ENCODE data around the gene CDH4.

CDH4 gene

GRCh38 chr20:61882716-61883615 lies 630.9 kb downstream of the CDH4 start:
- Mint-ChIP-seq H3K4me3 (no peak overlapping the region), H3K27me3 (ENCODE audit: low read depth) (no peaks in the 10 kb centered on the region), H3K27ac (no peak overlapping the region), H3K9me3 (no peaks in the 10 kb centered on the region), H3K4me1 (ENCODE audit: low read depth) (peaks cover 2% of the 10 kb centered on the region), H3K36me3 (ENCODE audit: low read depth) (no peaks in the 10 kb centered on the region)
- no peak for DNase-seq (ENCODE audit: low spot score)

GRCh38 chr20:61883857-61884393 lies 631.9 kb downstream of the CDH4 start:
- no peaks in the 10 kb centered on the region for H3K36me3 Mint-ChIP-seq (ENCODE audit: low read depth)
- H3K9me3 Mint-ChIP-seq, result no peaks in the 10 kb centered on the region
- no peak for DNase-seq (ENCODE audit: low spot score)
- H3K27me3 Mint-ChIP-seq (ENCODE audit: low read depth), result no peaks in the 10 kb centered on the region
- H3K4me3 Mint-ChIP-seq, result no peak overlapping the region
- peaks cover 2% of the 10 kb centered on the region for H3K4me1 Mint-ChIP-seq (ENCODE audit: low read depth)
- no peak overlapping the region for H3K27ac Mint-ChIP-seq

DNA sequence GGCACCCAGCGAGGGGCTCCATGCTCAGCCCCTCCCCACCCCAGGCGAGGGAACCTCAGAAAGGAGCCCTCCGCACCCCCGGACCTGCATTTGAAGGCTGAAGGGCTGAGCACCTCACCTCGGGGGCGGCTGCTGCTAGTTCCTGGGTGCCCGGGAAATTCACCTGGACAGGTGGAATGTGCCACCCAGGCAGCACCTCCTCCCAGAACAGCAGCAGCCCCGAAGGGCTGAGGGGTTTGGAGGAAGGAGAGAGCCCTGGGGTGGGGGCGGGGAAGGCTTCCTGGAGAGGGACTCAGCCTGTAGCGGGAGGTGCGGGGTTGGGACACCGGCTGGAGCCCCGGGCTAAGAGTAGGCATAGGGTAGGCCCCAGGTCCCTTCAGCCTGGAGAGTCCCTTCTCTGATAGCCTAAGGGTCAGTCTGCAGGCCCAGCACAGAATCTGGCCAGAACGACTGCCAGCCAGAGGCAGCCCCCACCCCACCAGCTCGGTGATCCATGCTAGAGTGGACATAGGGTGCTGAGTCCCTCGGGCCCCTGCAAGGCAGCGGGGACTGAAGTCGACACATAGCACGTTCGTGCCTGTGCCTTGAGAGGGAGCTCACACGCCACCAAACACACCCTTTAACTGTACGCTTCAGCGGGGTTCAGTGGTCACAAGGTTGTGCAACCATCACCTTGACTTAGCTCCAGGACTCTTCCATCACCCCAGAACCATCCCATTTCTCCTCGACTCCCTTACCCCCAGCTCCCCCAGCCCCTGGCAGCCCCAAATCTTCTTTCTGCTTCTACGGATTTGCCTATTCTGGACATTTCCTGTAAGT lies 632.7 kb downstream of the CDH4 start:
- peaks cover 6% of the 10 kb centered on the region for H3K9me3 Mint-ChIP-seq
- H3K4me1 Mint-ChIP-seq (ENCODE audit: low read depth), result peaks cover 2% of the 10 kb centered on the region
- no peak for DNase-seq (ENCODE audit: low spot score)
- H3K4me3 Mint-ChIP-seq, result no peak overlapping the region
- H3K27me3 Mint-ChIP-seq (ENCODE audit: low read depth), result no peaks in the 10 kb centered on the region
- no peaks in the 10 kb centered on the region for H3K36me3 Mint-ChIP-seq (ENCODE audit: low read depth)
- no peak overlapping the region for H3K27ac Mint-ChIP-seq

DNA sequence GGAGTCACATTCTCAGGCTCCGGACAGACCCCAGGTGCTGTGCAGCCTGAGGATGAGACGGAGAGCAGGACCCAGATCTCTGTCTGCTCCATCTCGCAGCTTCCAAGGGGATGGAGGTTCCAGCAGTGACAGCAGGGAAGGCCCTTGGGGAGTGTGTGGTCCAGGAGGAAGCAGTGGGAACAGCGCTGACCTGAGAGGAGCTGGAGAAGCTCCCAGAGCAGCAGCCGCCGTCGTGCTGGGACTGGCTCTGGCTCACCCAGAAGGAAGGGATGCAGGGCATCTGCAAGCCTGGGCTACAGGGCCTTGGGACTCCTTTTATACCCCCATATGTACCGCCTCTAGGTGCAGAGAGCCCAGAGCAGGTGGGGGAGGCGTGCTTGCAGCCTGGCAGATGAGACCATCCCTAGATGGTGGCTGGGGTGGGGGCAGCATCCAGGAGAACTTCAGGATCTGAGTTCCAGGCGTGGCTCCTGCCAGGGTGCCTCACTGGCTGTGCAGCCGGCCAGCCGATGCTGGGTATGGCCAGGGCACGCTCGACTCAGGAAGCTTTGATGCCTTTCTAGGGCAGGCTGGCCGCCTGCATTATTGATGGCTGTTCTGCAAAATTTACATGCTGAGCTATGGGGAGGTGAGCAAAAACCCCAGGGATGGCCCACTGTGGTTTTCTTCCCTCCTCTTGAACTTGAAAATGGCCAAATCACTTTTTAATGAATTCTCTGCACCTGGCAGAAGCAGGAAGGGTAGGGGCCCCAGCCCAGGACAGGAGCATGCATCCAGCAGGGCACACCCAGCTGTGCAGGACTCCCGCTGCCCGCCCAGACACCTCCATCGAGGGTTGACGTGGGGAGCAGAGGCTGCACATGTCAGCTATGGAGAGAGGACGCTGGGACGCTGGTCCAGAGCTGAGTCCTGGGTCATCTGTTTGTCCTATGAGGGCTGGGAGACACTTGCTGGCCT lies 634.0 kb downstream of the CDH4 start:
- H3K27ac Mint-ChIP-seq, result no peak overlapping the region
- H3K4me3 Mint-ChIP-seq, result no peak overlapping the region
- peaks cover 11% of the 10 kb centered on the region for H3K9me3 Mint-ChIP-seq
- no peak for DNase-seq (ENCODE audit: low spot score)
- H3K27me3 Mint-ChIP-seq (ENCODE audit: low read depth), result no peaks in the 10 kb centered on the region
- no peaks in the 10 kb centered on the region for H3K36me3 Mint-ChIP-seq (ENCODE audit: low read depth)
- peaks cover 2% of the 10 kb centered on the region for H3K4me1 Mint-ChIP-seq (ENCODE audit: low read depth)

GRCh38 chr20:61886721-61887595 lies 634.9 kb downstream of the CDH4 start:
- Mint-ChIP-seq H3K4me3 (no peak overlapping the region), H3K36me3 (ENCODE audit: low read depth) (no peaks in the 10 kb centered on the region), H3K27me3 (ENCODE audit: low read depth) (no peaks in the 10 kb centered on the region), H3K4me1 (ENCODE audit: low read depth) (peaks cover 2% of the 10 kb centered on the region), H3K9me3 (peaks cover 11% of the 10 kb centered on the region), H3K27ac (no peak overlapping the region)
- no peak for DNase-seq (ENCODE audit: low spot score)

- Mint-ChIP-seq H3K27ac (no peak overlapping the region), H3K36me3 (ENCODE audit: low read depth) (no peaks in the 10 kb centered on the region), H3K4me3 (no peak overlapping the region), H3K9me3 (peaks cover 11% of the 10 kb centered on the region), H3K27me3 (ENCODE audit: low read depth) (no peaks in the 10 kb centered on the region), H3K4me1 (ENCODE audit: low read depth) (peaks cover 2% of the 10 kb centered on the region)
- DNase-seq (ENCODE audit: low spot score), result no peak
These were observed 635.6 kb downstream of the CDH4 start for GRCh38 chr20:61887596-61888093.

- Mint-ChIP-seq H3K27ac (no peak overlapping the region), H3K9me3 (peaks cover 11% of the 10 kb centered on the region), H3K4me3 (no peak overlapping the region), H3K27me3 (ENCODE audit: low read depth) (no peaks in the 10 kb centered on the region), H3K36me3 (ENCODE audit: low read depth) (no peaks in the 10 kb centered on the region), H3K4me1 (ENCODE audit: low read depth) (peaks cover 2% of the 10 kb centered on the region)
- DNase-seq (ENCODE audit: low spot score), result no peak
These were observed 636.2 kb downstream of the CDH4 start for GRCh38 chr20:61888101-61888865.

DNA sequence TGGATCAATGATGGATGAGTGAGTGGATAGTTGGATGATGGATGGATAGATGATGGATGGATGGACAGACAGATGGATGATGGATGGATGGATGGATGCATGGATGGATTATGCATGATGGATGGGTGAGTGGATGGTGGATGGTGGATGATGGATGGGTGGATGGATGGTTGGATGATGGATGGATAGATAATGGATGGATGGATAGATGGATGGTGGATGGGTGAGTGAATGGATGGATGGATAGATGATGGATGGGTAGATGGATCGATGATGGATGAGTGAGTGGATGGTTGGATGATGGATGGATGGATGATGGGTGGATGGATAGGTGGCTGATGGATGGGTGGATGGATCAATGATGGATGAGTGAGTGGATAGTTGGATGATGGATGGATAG lies 637.6 kb downstream of the CDH4 start:
- Mint-ChIP-seq H3K27ac (no peak overlapping the region), H3K36me3 (ENCODE audit: low read depth) (no peaks in the 10 kb centered on the region), H3K9me3 (peaks cover 11% of the 10 kb centered on the region), H3K4me3 (no peak overlapping the region), H3K27me3 (ENCODE audit: low read depth) (no peaks in the 10 kb centered on the region), H3K4me1 (ENCODE audit: low read depth) (peaks cover 2% of the 10 kb centered on the region)
- no peak for DNase-seq (ENCODE audit: low spot score)

- H3K36me3 Mint-ChIP-seq (ENCODE audit: low read depth), result no peaks in the 10 kb centered on the region
- H3K4me1 Mint-ChIP-seq (ENCODE audit: low read depth), result peaks cover 2% of the 10 kb centered on the region
- H3K27me3 Mint-ChIP-seq (ENCODE audit: low read depth), result no peaks in the 10 kb centered on the region
- H3K9me3 Mint-ChIP-seq, result peaks cover 11% of the 10 kb centered on the region
- no peak overlapping the region for H3K27ac Mint-ChIP-seq
- H3K4me3 Mint-ChIP-seq, result no peak overlapping the region
- DNase-seq (ENCODE audit: low spot score), result no peak
These were observed 638.1 kb downstream of the CDH4 start for GRCh38 chr20:61890210-61890609.

GRCh38 chr20:61891476-61891875 lies 639.4 kb downstream of the CDH4 start:
- Mint-ChIP-seq H3K27me3 (ENCODE audit: low read depth) (no peaks in the 10 kb centered on the region), H3K9me3 (peaks cover 11% of the 10 kb centered on the region), H3K27ac (no peak overlapping the region), H3K4me3 (no peak overlapping the region), H3K4me1 (ENCODE audit: low read depth) (peaks cover 2% of the 10 kb centered on the region), H3K36me3 (ENCODE audit: low read depth) (no peaks in the 10 kb centered on the region)
- no peak for DNase-seq (ENCODE audit: low spot score)

- Mint-ChIP-seq H3K4me1 (ENCODE audit: low read depth) (peaks cover 2% of the 10 kb centered on the region), H3K9me3 (peaks cover 11% of the 10 kb centered on the region), H3K36me3 (ENCODE audit: low read depth) (no peaks in the 10 kb centered on the region), H3K27me3 (ENCODE audit: low read depth) (no peaks in the 10 kb centered on the region), H3K4me3 (no peak overlapping the region), H3K27ac (no peak overlapping the region)
- DNase-seq (ENCODE audit: low spot score), result no peak
These were observed 640.0 kb downstream of the CDH4 start for GRCh38 chr20:61891916-61892649.
